ENCODE measurements around the gene ZNF664. TPM values are rescaled to one million over a fixed set of nuclear protein-coding genes. Genes with fewer than 3 reads are reported as not detected.

The ZNF664 gene
- total and polyA plus RNA-seq, 2 of the 13 experiments (the other 11 are each of a cell fraction or from before 2014, with no cell fraction given), result 43.9 to 56.5 TPM

GRCh38 chr12:124040737-124041136 lies 67.7 kb downstream of the ZNF664 start:
- in situ Hi-C loops (cut with HindIII; ENCODE audit: extremely low pct_ligation_motif_present, low pct_unique_long_range_greater_than_20kb), result loop anchor here (10.0 kb wide), 1 partner anchor 734 kb away; no protein-coding TSS in a partner anchor
- H2AFZ ChIP-seq (ENCODE audit: low read length), result no peak overlapping the region
- H3K79me2 ChIP-seq (ENCODE audit: insufficient read depth, low read length), result no peaks in the 10 kb centered on the region
- no peaks in the 10 kb centered on the region for H4K20me1 ChIP-seq (ENCODE audit: insufficient read depth, low read length)
- H3K9me3 ChIP-seq (ENCODE audit: low read length), result no peaks in the 10 kb centered on the region
- BruUV-seq (replicated peaks), result no TSS peak
- H3K27me3 ChIP-seq (ENCODE audit: control insufficient read depth in 1 of 2, insufficient read depth in 2 of 2, low read length in 2 of 2), result peaks cover 2 to 6% of the 10 kb centered on the region in 2 experiments; a peak in 2 of 5 replicates
- no peak overlapping the region for H3K9ac ChIP-seq (ENCODE audit: insufficient read depth, low read depth, low read length)
- DNase-seq (ENCODE audit: low spot score) (no peak), FAIRE-seq (no peak), ATAC-seq (no peak)
- no peak overlapping the region for H3K4me2 ChIP-seq (ENCODE audit: low read depth, low read length)
- no peaks in the 10 kb centered on the region for H3K36me3 ChIP-seq (replicated peaks in 1 of 2; ENCODE audit: control insufficient read depth in 1 of 2, insufficient read depth in 2 of 2, low read length in 2 of 2)
- ChIA-PET POLR2A (no interaction called here), CTCF (ENCODE audit: low intra/inter-chr PET ratio, low total read pairs) (no interaction called here)
- no peak for TF ChIP-seq TGIF2 (CRISPR knock-in tag; IDR thresholded peaks at IDR 0.05)
- no peak for TF ChIP-seq ONECUT2 (CRISPR knock-in tag; IDR thresholded peaks at IDR 0.05)
- no peak for TF ChIP-seq HES4 (CRISPR knock-in tag; IDR thresholded peaks at IDR 0.05; ENCODE audit: borderline replicate concordance)
- TF ChIP-seq KDM4B (CRISPR knock-in tag; IDR thresholded peaks at IDR 0.05), result no peak
- TF ChIP-seq PPARG (CRISPR knock-in tag; conservative IDR thresholded peaks at IDR 0.05), result no peak
- TF ChIP-seq, protein P1, sequence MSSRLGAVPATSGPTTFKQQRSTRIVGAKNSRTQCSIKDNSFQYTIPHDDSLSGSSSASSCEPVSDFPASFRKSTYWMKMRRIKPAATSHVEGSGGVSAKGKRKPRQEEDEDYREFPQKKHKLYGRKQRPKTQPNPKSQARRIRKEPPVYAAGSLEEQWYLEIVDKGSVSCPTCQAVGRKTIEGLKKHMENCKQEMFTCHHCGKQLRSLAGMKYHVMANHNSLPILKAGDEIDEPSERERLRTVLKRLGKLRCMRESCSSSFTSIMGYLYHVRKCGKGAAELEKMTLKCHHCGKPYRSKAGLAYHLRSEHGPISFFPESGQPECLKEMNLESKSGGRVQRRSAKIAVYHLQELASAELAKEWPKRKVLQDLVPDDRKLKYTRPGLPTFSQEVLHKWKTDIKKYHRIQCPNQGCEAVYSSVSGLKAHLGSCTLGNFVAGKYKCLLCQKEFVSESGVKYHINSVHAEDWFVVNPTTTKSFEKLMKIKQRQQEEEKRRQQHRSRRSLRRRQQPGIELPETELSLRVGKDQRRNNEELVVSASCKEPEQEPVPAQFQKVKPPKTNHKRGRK (CRISPR knock-in tag; IDR thresholded peaks at IDR 0.05), result no peak
- TF ChIP-seq SMC3 (IDR thresholded peaks at IDR 0.05; ENCODE audit: low read length), result no peak
- no peak for TF ChIP-seq NRL (CRISPR knock-in tag; IDR thresholded peaks at IDR 0.05; ENCODE audit: borderline replicate concordance)
- no peak overlapping the region for H3K4me3 ChIP-seq (replicated peaks in 1 of 3; ENCODE audit: insufficient read depth in 1 of 3, low read depth in 2 of 3, low read length in 3 of 3)
- WGBS (ENCODE audit: low lambda C conversion rate), result 59% methylated on average over 2 of the region's 2 CpGs
- no peak overlapping the region for H3K27ac ChIP-seq (ENCODE audit: extremely low read length, insufficient read depth, low read length)
- intact Hi-C loops (cut with micrococcal nuclease; ENCODE audit: unreplicated experiment), result no loop called here
- no peaks in the 10 kb centered on the region for H3K4me1 ChIP-seq (ENCODE audit: insufficient read depth, low read length)

GRCh38 chr12:124041907-124042306 lies 68.9 kb downstream of the ZNF664 start:
- peaks cover 6% of the 10 kb centered on the region for H3K9me3 ChIP-seq (ENCODE audit: low read length)
- H3K4me1 ChIP-seq (ENCODE audit: insufficient read depth, low read length), result no peaks in the 10 kb centered on the region
- no peaks in the 10 kb centered on the region for H4K20me1 ChIP-seq (ENCODE audit: insufficient read depth, low read length)
- TF ChIP-seq CBFB (CRISPR knock-in tag; IDR thresholded peaks at IDR 0.05), result no peak
- TF ChIP-seq ATF7 (IDR thresholded peaks at IDR 0.05), result peak; percentile 25; the same call in 1 of the 2 replicates
- TF ChIP-seq ATF7 (CRISPR knock-in tag; IDR thresholded peaks at IDR 0.05), result no peak
- no peaks in the 10 kb centered on the region for H3K36me3 ChIP-seq (replicated peaks in 1 of 2; ENCODE audit: control insufficient read depth in 1 of 2, insufficient read depth in 2 of 2, low read length in 2 of 2)
- ATAC-seq (no peak), DNase-seq (ENCODE audit: low spot score) (no peak), FAIRE-seq (no peak)
- BruUV-seq (replicated peaks), result no TSS peak
- H3K79me2 ChIP-seq (ENCODE audit: insufficient read depth, low read length), result no peaks in the 10 kb centered on the region
- no peak overlapping the region for H3K9ac ChIP-seq (ENCODE audit: insufficient read depth, low read depth, low read length)
- intact Hi-C loops (cut with micrococcal nuclease; ENCODE audit: unreplicated experiment), result no loop called here
- peaks cover 2 to 6% of the 10 kb centered on the region in 2 experiments; a peak in 2 of 5 replicates for H3K27me3 ChIP-seq (ENCODE audit: control insufficient read depth in 1 of 2, insufficient read depth in 2 of 2, low read length in 2 of 2)
- H3K4me3 ChIP-seq (replicated peaks in 1 of 3; ENCODE audit: insufficient read depth in 1 of 3, low read depth in 2 of 3, low read length in 3 of 3), result no peak overlapping the region
- ChIA-PET CTCF (ENCODE audit: low intra/inter-chr PET ratio, low total read pairs) (no interaction called here), POLR2A (no interaction called here)
- no peak overlapping the region for H2AFZ ChIP-seq (ENCODE audit: low read length)
- no peak overlapping the region for H3K27ac ChIP-seq (ENCODE audit: extremely low read length, insufficient read depth, low read length)
- in situ Hi-C loops (cut with HindIII; ENCODE audit: extremely low pct_ligation_motif_present, low pct_unique_long_range_greater_than_20kb), result loop anchor here (10.0 kb wide), 1 partner anchor 733 kb away; no protein-coding TSS in a partner anchor
- H3K4me2 ChIP-seq (ENCODE audit: low read depth, low read length), result no peak overlapping the region
- WGBS (ENCODE audit: low lambda C conversion rate), result 63% methylated on average over 6 of the region's 10 CpGs
